Measurements from ENCODE around the gene TMEM186.
A peak's percentile ranks its signal among the peaks of the same experiment; 100 is the strongest.
"Not testable (repeated sequence)": the region's sequence is repeated elsewhere in the genome, so short reads cannot be mapped to it uniquely, and the experiment has no call there.

Gene TMEM186

GRCh38 chr16:8798535-8799157 lies 1.2 kb upstream of the TMEM186 start:
- no peak for DNase-seq (ENCODE audit: low read depth)
- H3K4me3 ChIP-seq (ENCODE audit: control insufficient read depth, low read depth, low read length) = peak overlapping the region; percentile 86
- TF ChIP-seq CTCF (IDR thresholded peaks at IDR 0.05; ENCODE audit: control insufficient read depth, insufficient read depth, low read depth, low read length, missing control alignments) = no peak

GRCh38 chr16:8798174-8798527 lies 712 bp upstream of the TMEM186 start:
- TF ChIP-seq CTCF (IDR thresholded peaks at IDR 0.05; ENCODE audit: control insufficient read depth, insufficient read depth, low read depth, low read length, missing control alignments) = no peak
- peak overlapping the region; percentile 86 for H3K4me3 ChIP-seq (ENCODE audit: control insufficient read depth, low read depth, low read length)
- DNase-seq (ENCODE audit: low read depth) = no peak

GRCh38 chr16:8796469-8797363 lies 723 bp downstream of the TMEM186 start:
- H3K4me3 ChIP-seq (ENCODE audit: control insufficient read depth, low read depth, low read length) = peak overlapping the region; percentile 86
- DNase-seq (ENCODE audit: low read depth) = no peak
- no peak for TF ChIP-seq CTCF (IDR thresholded peaks at IDR 0.05; ENCODE audit: control insufficient read depth, insufficient read depth, low read depth, low read length, missing control alignments)

- H3K4me3 ChIP-seq (ENCODE audit: control insufficient read depth, low read depth, low read length) = no peak overlapping the region
- TF ChIP-seq CTCF (IDR thresholded peaks at IDR 0.05; ENCODE audit: control insufficient read depth, insufficient read depth, low read depth, low read length, missing control alignments) = no peak
Measured at GRCh38 chr16:8795818-8796217, 1.6 kb downstream of the TMEM186 start.

GRCh38 chr16:8795091-8795490 lies 2.3 kb downstream of the TMEM186 start:
- no peak for TF ChIP-seq CTCF (IDR thresholded peaks at IDR 0.05; ENCODE audit: control insufficient read depth, insufficient read depth, low read depth, low read length, missing control alignments)
- no peak for DNase-seq (ENCODE audit: low read depth)
- H3K4me3 ChIP-seq (ENCODE audit: control insufficient read depth, low read depth, low read length) = no peak overlapping the region

More at GRCh38 chr16:8795818-8796217, 1.6 kb downstream of the TMEM186 start:
- DNase-seq (ENCODE audit: low read depth) = no peak

GRCh38 chr16:8788578-8789172 lies 8.8 kb downstream of the TMEM186 start:
- H3K4me3 ChIP-seq (ENCODE audit: control insufficient read depth, low read depth, low read length) = no peak overlapping the region
- no peak for TF ChIP-seq CTCF (IDR thresholded peaks at IDR 0.05; ENCODE audit: control insufficient read depth, insufficient read depth, low read depth, low read length, missing control alignments)
- DNase-seq (ENCODE audit: low read depth) = no peak

GRCh38 chr16:8786316-8786715 lies 11.1 kb downstream of the TMEM186 start:
- DNase-seq (ENCODE audit: low read depth); H3K4me3 ChIP-seq (ENCODE audit: control insufficient read depth, low read depth, low read length): not testable (repeated sequence)

Measured in AG09309 (cell line).